H1 (cell line): Measurements from ENCODE around the gene P4HA3. TPM values are rescaled to one million over a fixed set of nuclear protein-coding genes. Genes with fewer than 3 reads are reported as not detected.

Source experiments
- CTCF ChIA-PET: fragments of 300-600 bp; sonication (Branson Sonifier 250); formaldehyde crosslinking; loops from one replicate; lab custom pipeline; 2021; ENCODE audit not compliant: partially characterized antibody; lab: Charles Lee
- POLR2A ChIA-PET: fragments of 300-600 bp; sonication (Branson Sonifier 250); formaldehyde crosslinking; loops from one replicate; lab custom pipeline; 2021; ENCODE audit warnings: inconsistent platforms; ENCODE audit not compliant: partially characterized antibody; lab: Charles Lee
- DNase-seq, 2 experiments: peaks; one replicate each; pipeline versions ENCODE4 v3.0.0 to v3.0.0-alpha.2; 2010 to 2022; ENCODE audit warnings: low spot score in 2 of 2, low read depth in 1 of 2, mixed read lengths in 1 of 2
- FAIRE-seq: peaks from 2 replicates; lab custom pipeline; 2011; peaks lifted over from hg19 to GRCh38; lab: Jason Lieb, UNC
- H2AFZ ChIP-seq: 2 replicates; pipeline ENCODE4 v1.8.1; 2012; ENCODE audit warnings: low read length, inconsistent platforms
- H2AK5ac ChIP-seq: 2 replicates; pipeline ENCODE4 v1.6.1; 2013; ENCODE audit warnings: low read depth, low read length
- H2BK120ac ChIP-seq: replicated peaks from 2 replicates; pipeline ENCODE3; 2013; ENCODE audit warnings: low read depth, low read length, inconsistent platforms
- H2BK12ac ChIP-seq: 2 replicates; pipeline ENCODE4 v1.6.1; 2013; ENCODE audit warnings: low read depth, low read length
- H2BK15ac ChIP-seq: 2 replicates; pipeline ENCODE4 v1.6.1; 2013; ENCODE audit warnings: low read length
- H2BK20ac ChIP-seq: 2 replicates; pipeline ENCODE4 v1.6.1; 2013; ENCODE audit warnings: low read length
- H2BK5ac ChIP-seq: 2 replicates; pipeline ENCODE4 v1.6.1; 2013; ENCODE audit warnings: low read depth, low read length
- H3K14ac ChIP-seq: 2 replicates; pipeline ENCODE4 v1.6.1; 2013; ENCODE audit warnings: inconsistent platforms; ENCODE audit not compliant: insufficient read length
- H3K18ac ChIP-seq: 2 replicates; pipeline ENCODE4 v1.6.1; 2013; ENCODE audit warnings: low read length; ENCODE audit errors: extremely low read depth
- H3K23ac ChIP-seq: 2 replicates; pipeline ENCODE4 v1.6.1; 2013; ENCODE audit warnings: inconsistent platforms; ENCODE audit not compliant: insufficient read length
- H3K23me2 ChIP-seq: 2 replicates; pipeline ENCODE4 v1.6.1; 2013; ENCODE audit warnings: low read depth, low read length
- H3K27ac ChIP-seq: 2 replicates; pipeline ENCODE4 v1.6.1; 2011; ENCODE audit warnings: low read depth, low read length, inconsistent platforms
- H3K27me3 ChIP-seq, 4 experiments: replicated peaks in 1 of 4; 1 replicate in 1 of 4; 2 replicates in 3 of 4; pipeline versions ENCODE4 v1.6.1 to v1.8.1; 2011 to 2013; ENCODE audit warnings: low read length in 3 of 4, mild to moderate bottlenecking in 3 of 4, inconsistent platforms in 2 of 4, mixed read lengths in 2 of 4, moderate library complexity in 1 of 4; ENCODE audit not compliant: control insufficient read depth in 3 of 4, insufficient read depth in 3 of 4; ENCODE audit errors: extremely low read depth in 1 of 4
- H3K36me3 ChIP-seq, 4 experiments: 2 replicates each; pipeline versions ENCODE4 v1.6.1 to v1.8.1; 2011 to 2013; ENCODE audit warnings: mild to moderate bottlenecking in 4 of 4, low read length in 3 of 4, moderate library complexity in 2 of 4, control low read depth in 1 of 4, inconsistent platforms in 1 of 4; ENCODE audit not compliant: insufficient read depth in 4 of 4, control insufficient read depth in 2 of 4
- H3K4ac ChIP-seq: replicated peaks from 2 replicates; pipeline ENCODE3; 2013; ENCODE audit warnings: low read length, low read depth, mixed read lengths, inconsistent platforms; ENCODE audit not compliant: insufficient read length
- H3K4me1 ChIP-seq, 4 experiments: replicated peaks in 1 of 4; 1 replicate in 1 of 4; 2 replicates in 3 of 4; pipeline versions ENCODE4 v1.6.1 to v1.8.1; 2011 to 2013; ENCODE audit warnings: low read length in 3 of 4, inconsistent platforms in 2 of 4, mixed read lengths in 1 of 4; ENCODE audit not compliant: insufficient read depth in 4 of 4, control insufficient read depth in 3 of 4
- H3K4me2 ChIP-seq, 2 experiments: 2 replicates each; pipeline versions ENCODE4 v1.6.1 to v1.8.1; 2011 to 2013; ENCODE audit warnings: low read depth in 2 of 2, low read length in 2 of 2, control low read depth in 1 of 2, inconsistent platforms in 1 of 2, mild to moderate bottlenecking in 1 of 2; ENCODE audit not compliant: insufficient read depth in 1 of 2
- H3K4me3 ChIP-seq, 4 experiments: fragments of 200-600, 300-600 bp in 1 of 4; sonication (generic), shearing (Covaris generic), sonication (Bioruptor Twin) in 1 of 4; 2 replicates each; pipeline versions ENCODE4 v1.5.1 to v1.8.1; 2011 to 2016; ENCODE audit warnings: low read length in 4 of 4, low read depth in 3 of 4, control low read depth in 2 of 4, inconsistent platforms in 2 of 4, mild to moderate bottlenecking in 2 of 4, mixed read lengths in 1 of 4, moderate library complexity in 1 of 4; ENCODE audit not compliant: insufficient read depth in 2 of 4; ENCODE audit errors: extremely low read depth in 1 of 4
- H3K56ac ChIP-seq: replicated peaks from 2 replicates; pipeline ENCODE3; 2013; ENCODE audit warnings: low read depth, mild to moderate bottlenecking, mixed read lengths, low read length, inconsistent platforms; ENCODE audit not compliant: insufficient read length
- H3K79me1 ChIP-seq: 2 replicates; pipeline ENCODE4 v1.6.1; 2013; ENCODE audit warnings: low read depth, low read length, control low read depth
- H3K79me2 ChIP-seq, 2 experiments: 2 replicates each; pipeline versions ENCODE4 v1.6.1 to v1.8.1; 2012 to 2013; ENCODE audit warnings: low read length in 2 of 2, mild to moderate bottlenecking in 2 of 2, inconsistent platforms in 1 of 2; ENCODE audit not compliant: insufficient read depth in 2 of 2, control insufficient read depth in 1 of 2
- H3K9ac ChIP-seq, 4 experiments: replicated peaks in 1 of 4; 1 replicate in 1 of 4; 2 replicates in 3 of 4; pipeline versions ENCODE4 v1.6.1 to v1.8.1; 2011 to 2013; ENCODE audit warnings: low read depth in 3 of 4, low read length in 3 of 4, control low read depth in 2 of 4, mild to moderate bottlenecking in 2 of 4, moderate library complexity in 2 of 4, inconsistent platforms in 1 of 4; ENCODE audit errors: extremely low read depth in 1 of 4
- H3K9me3 ChIP-seq, 2 experiments: 2 replicates each; pipeline versions ENCODE4 v1.6.1 to v1.8.1; 2012 to 2013; ENCODE audit warnings: mild to moderate bottlenecking in 2 of 2, moderate library complexity in 2 of 2, control low read depth in 1 of 2, inconsistent platforms in 1 of 2, low read depth in 1 of 2, low read length in 1 of 2, mixed read lengths in 1 of 2; ENCODE audit not compliant: insufficient read depth in 2 of 2
- H4K20me1 ChIP-seq, 2 experiments: replicated peaks in 1 of 2; 2 replicates each; pipeline versions ENCODE3 to v1.8.1; 2011 to 2013; ENCODE audit warnings: inconsistent platforms in 2 of 2, low read length in 2 of 2, mild to moderate bottlenecking in 1 of 2; ENCODE audit not compliant: insufficient read depth in 2 of 2, control insufficient read depth in 1 of 2
- H4K5ac ChIP-seq: 2 replicates; pipeline ENCODE4 v1.6.1; 2013; ENCODE audit warnings: low read length, low read depth, mixed read lengths, inconsistent platforms; ENCODE audit not compliant: insufficient read length
- H4K8ac ChIP-seq: 2 replicates; pipeline ENCODE4 v1.8.0; 2013; ENCODE audit warnings: mild to moderate bottlenecking, moderate library complexity, low read length, inconsistent platforms; ENCODE audit not compliant: insufficient read depth; ENCODE audit errors: extremely low read depth
- H4K91ac ChIP-seq: replicated peaks from 2 replicates; pipeline ENCODE3; 2013; ENCODE audit warnings: low read length, mixed read lengths, inconsistent platforms; ENCODE audit not compliant: insufficient read length
- ASH2L ChIP-seq: fragments of 200-600, 300-600 bp; sonication (generic); IDR thresholded peaks from one replicate; pipeline ENCODE4 v1.7.1; 2017; ENCODE audit warnings: low read length
- WGBS, 2 experiments: shearing (Covaris generic) in 1 of 2; methylation state at CpG; one replicate each; pipeline versions ENCODE4 v1.1.6 to v1.1.7; 2013 to 2015; ENCODE audit warnings: low lambda C conversion rate in 2 of 2, mixed read lengths in 2 of 2, inconsistent platforms in 1 of 2, low coverage in 1 of 2, missing lambda C conversion rate in 1 of 2; ENCODE audit not compliant: insufficient replicate concordance in 2 of 2, insufficient coverage in 1 of 2, insufficient read length in 1 of 2; ENCODE audit errors: extremely low coverage in 1 of 2, missing lambda C conversion rate in 1 of 2; 5-methylcytosine and 5-hydroxymethylcytosine counted together
- polyA plus RNA-seq, 7 experiments: library from polyadenylated mRNA; depleted of rRNA in 3 of 7; stranded (reverse) in 5 of 7; unstranded in 2 of 7; fragments of >200 nt in 5 of 7; fragments of 200-250 nt in 2 of 7; gene quantifications; 1 replicate in 5 of 7; 2 replicates in 1 of 7; 4 replicates in 1 of 7; pipeline versions ENCODE4 v1.2.1 to v1.2.3, GENCODE V29; 2011 to 2013; ENCODE audit warnings: missing spikeins in 2 of 7, mixed read lengths in 2 of 7
- total RNA-seq: library from RNA; stranded (reverse); fragmentation: NEBNext Ultra II Directional; extraction: Animal tissue kit (Norgen Biotek cat#: 25700); gene quantifications from 2 replicates; pipeline ENCODE4 v1.2.1, GENCODE V29; 2021

P4HA3 gene
- total and polyA plus RNA-seq, 2 of the 8 experiments (the other 6 are each of a cell fraction or from before 2014, with no cell fraction given) = 0.06 TPM; not detected in 1

GRCh38 chr11:74248469-74248868 is 63.0 kb downstream of the P4HA3 start:
- no peak overlapping the region for H3K14ac ChIP-seq
- H2BK15ac ChIP-seq = no peak overlapping the region
- H4K20me1 ChIP-seq = peaks cover 2% of the 10 kb centered on the region in 2 experiments
- H3K4me2 ChIP-seq = no peak overlapping the region
- no peak overlapping the region for H3K4ac ChIP-seq
- FAIRE-seq = no peak
- 88% methylated on average over 1 of the region's 1 CpG; no CpG with 5 or more reads in 1 of the 2 experiments for WGBS, 2 experiments
- H3K27ac ChIP-seq = no peak overlapping the region
- H3K36me3 ChIP-seq = peaks cover 5 to 33% (median 15%) of the 10 kb centered on the region in 4 experiments; a peak in 6 of 8 replicates
- H3K56ac ChIP-seq = no peak overlapping the region
- no peak overlapping the region for H3K23ac ChIP-seq
- H3K27me3 ChIP-seq = no peaks in the 10 kb centered on the region
- H3K18ac ChIP-seq = no peak overlapping the region
- H4K5ac ChIP-seq = no peak overlapping the region
- H2BK12ac ChIP-seq = no peak overlapping the region
- H2BK120ac ChIP-seq = no peak overlapping the region
- DNase-seq = no peak
- no peak overlapping the region for H4K91ac ChIP-seq
- no peak overlapping the region for H2AK5ac ChIP-seq
- POLR2A ChIA-PET = no interaction called here
- H3K23me2 ChIP-seq = no peaks in the 10 kb centered on the region
- no peak overlapping the region for H3K9ac ChIP-seq
- no peaks in the 10 kb centered on the region for H3K9me3 ChIP-seq
- no peak overlapping the region for H2AFZ ChIP-seq
- no peaks in the 10 kb centered on the region for H3K79me1 ChIP-seq
- H3K79me2 ChIP-seq = no peaks in the 10 kb centered on the region
- no peak overlapping the region for H2BK20ac ChIP-seq
- H3K4me3 ChIP-seq = no peak overlapping the region
- CTCF ChIA-PET = interaction anchor here (1.1 to 1.6 kb wide), 2 partner anchors 15 to 201 kb away, joined by 3 to 5 read pairs; no protein-coding TSS in a partner anchor
- peaks cover 0 to 4% (median 4%) of the 10 kb centered on the region in 4 experiments; a peak in 3 of 7 replicates for H3K4me1 ChIP-seq
- H4K8ac ChIP-seq = no peak overlapping the region
- H2BK5ac ChIP-seq = no peak overlapping the region
- no peak for TF ChIP-seq ASH2L
